ENCODE data around the gene UBE2Z. TPM values are rescaled to one million over a fixed set of nuclear protein-coding genes. Genes with fewer than 3 reads are reported as not detected.
A peak's percentile ranks its signal among the peaks of the same experiment; 100 is the strongest.

The UBE2Z gene
- total and polyA plus RNA-seq, 2 of the 8 experiments (the other 6 are each of a cell fraction or from before 2014, with no cell fraction given): 73.4 to 75.9 TPM

GRCh38 chr17:48944515-48945260 is 36.5 kb downstream of the UBE2Z start, which contains the start of gene SNF8 (continued):
- no peak for TF ChIP-seq CHD7 (IDR thresholded peaks at IDR 0.05; ENCODE audit: insufficient replicate concordance, low read length)
- TF ChIP-seq CTBP2 (IDR thresholded peaks at IDR 0.05; ENCODE audit: borderline replicate concordance, insufficient read depth, insufficient read length, low read length): no peak
- TF ChIP-seq ATF2 (IDR thresholded peaks at IDR 0.05; ENCODE audit: low read length): no peak
- TF ChIP-seq CHD1 (IDR thresholded peaks at IDR 0.05; ENCODE audit: low read depth, low read length): no peak
- TF ChIP-seq SP1 (IDR thresholded peaks at IDR 0.05; ENCODE audit: low read depth, low read length): no peak
- TF ChIP-seq POLR2AphosphoS5 (IDR thresholded peaks at IDR 0.05; ENCODE audit: low read depth, low read length): peak; percentile 89
- peak in 1 of 2 experiments; percentile 11; a peak in 1 of 3 replicates for TF ChIP-seq EP300 (IDR thresholded peaks at IDR 0.05; ENCODE audit: borderline replicate concordance in 1 of 2, low read depth in 2 of 2, low read length in 2 of 2)
- TF ChIP-seq RXRA (IDR thresholded peaks at IDR 0.05; ENCODE audit: insufficient read depth, low read depth, low read length): no peak
